ENCODE data around the gene MORC3. TPM values are rescaled to one million over a fixed set of nuclear protein-coding genes. Genes with fewer than 3 reads are reported as not detected.

The MORC3 gene
- total and polyA plus RNA-seq, 2 of the 4 experiments (the other 2 are of a cell fraction) = 14.0 to 23.5 TPM

GRCh38 chr21:36288651-36289243, 31.2 kb upstream of the MORC3 start:
- 31% methylated on average over 2 of the region's 8 CpGs; no CpG with 5 or more reads in 1 of the 2 experiments for WGBS, 2 experiments (ENCODE audit: extremely low coverage in 2 of 2, insufficient read length in 1 of 2)
- Histone ChIP-seq H2BK5ac (ENCODE audit: low read depth, low read length, poor library complexity, severe bottlenecking) (peak overlapping the region; percentile 79), H3K9me1 (ENCODE audit: insufficient read depth, low read length) (no peaks in the 10 kb centered on the region; the same call in 1 of the 2 replicates), H3K18ac (ENCODE audit: low read depth, low read length) (peak overlapping the region; percentile 66; the same call in 1 of the 2 replicates), H3K36me3 (ENCODE audit: control insufficient read depth, insufficient read depth, low read length) (peaks cover 5% of the 10 kb centered on the region), H3K9ac (ENCODE audit: low read depth, low read length) (no peak overlapping the region), H4K91ac (ENCODE audit: insufficient read depth, low read depth, low read length) (no peak overlapping the region), H2AK9ac (replicated peaks; ENCODE audit: low read depth, low read length, poor library complexity) (no peak overlapping the region), H3K4me1 (ENCODE audit: control insufficient read depth, insufficient read depth, low read length) (peaks cover 3% of the 10 kb centered on the region), H2BK20ac (ENCODE audit: low read depth, low read length) (no peak overlapping the region), H2AK5ac (ENCODE audit: low read depth, low read length) (no peak overlapping the region), H3K79me1 (ENCODE audit: low read depth in 1 of 2, low read length in 2 of 2) (no peaks in the 10 kb centered on the region), H3K4ac (ENCODE audit: low read depth, low read length) (no peak overlapping the region), H3K27ac (ENCODE audit: insufficient read depth, low read length) (peak overlapping the region; percentile 64; the same call in 1 of the 2 replicates), H2BK120ac (ENCODE audit: low read depth, low read length) (0 out of 2 replicates have a peak overlapping the region, but pooled peaks have one; percentile 18), H3K23ac (ENCODE audit: low read depth, low read length) (no peak overlapping the region), H3K9me3 (ENCODE audit: control insufficient read depth, insufficient read depth, low read length) (peaks cover 6% of the 10 kb centered on the region), H4K5ac (ENCODE audit: low read depth, low read length) (no peak overlapping the region), H3K4me3 (ENCODE audit: insufficient read depth, low read depth, low read length) (peak overlapping the region; percentile 18; the same call in 1 of the 2 replicates), H2BK15ac (ENCODE audit: low read depth, low read length) (no peak overlapping the region), H3K4me2 (ENCODE audit: low read depth, low read length) (peak overlapping the region; percentile 96), H3K27me3 (ENCODE audit: control insufficient read depth, insufficient read depth, low read length) (no peaks in the 10 kb centered on the region), H3K56ac (ENCODE audit: extremely low read depth, insufficient read depth, low read length) (no peak overlapping the region; the same call in 1 of the 2 replicates), H4K20me1 (ENCODE audit: insufficient read depth, low read length) (no peaks in the 10 kb centered on the region; the same call in 1 of the 2 replicates), H3K14ac (replicated peaks; ENCODE audit: low read depth, low read length) (no peak overlapping the region), H4K8ac (ENCODE audit: low read depth in 2 of 2, low read length in 2 of 2) (no peak overlapping the region; a peak in 1 of 4 replicates), H2AFZ (replicated peaks; ENCODE audit: low read length, poor library complexity) (no peak overlapping the region)
- ChIA-PET POLR2A (ENCODE audit: unreplicated experiment) (interaction anchor here (0.5 kb wide), 1 partner anchor 31 kb away, joined by 8 read pairs; the partner anchor contains the start of gene MORC3), CTCF (interaction anchor here (0.6 kb wide), 1 partner anchor 17 kb away, joined by 3 read pairs; no protein-coding TSS in a partner anchor)
- DNase-seq (peak; percentile 51), ATAC-seq (ENCODE audit: low read depth) (peak; percentile 6; the same call in 1 of the 2 replicates)
- intact Hi-C loops (cut with micrococcal nuclease) = loop anchor here (2.0 kb wide), 1 partner anchor 32 kb away; the partner anchor contains the start of gene MORC3
- in situ Hi-C loops (cut with MboI; ENCODE audit: low sequenced_read_pairs) = no loop called here
- no peak for TF ChIP-seq POLR2A (IDR thresholded peaks at IDR 0.05; ENCODE audit: low read depth, low read length)
- no peak for TF ChIP-seq MAFK (IDR thresholded peaks at IDR 0.05; ENCODE audit: low read depth, low read length)
- no peak for TF ChIP-seq MXI1 (IDR thresholded peaks at IDR 0.05; ENCODE audit: borderline replicate concordance, low read depth, low read length)
- no peak for TF ChIP-seq NFE2L2 (IDR thresholded peaks at IDR 0.05; ENCODE audit: low read depth, low read length)
- no peak for TF ChIP-seq CTCF (conservative IDR thresholded peaks at IDR 0.05; ENCODE audit: low read depth, low read length)
- TF ChIP-seq, protein P1, sequence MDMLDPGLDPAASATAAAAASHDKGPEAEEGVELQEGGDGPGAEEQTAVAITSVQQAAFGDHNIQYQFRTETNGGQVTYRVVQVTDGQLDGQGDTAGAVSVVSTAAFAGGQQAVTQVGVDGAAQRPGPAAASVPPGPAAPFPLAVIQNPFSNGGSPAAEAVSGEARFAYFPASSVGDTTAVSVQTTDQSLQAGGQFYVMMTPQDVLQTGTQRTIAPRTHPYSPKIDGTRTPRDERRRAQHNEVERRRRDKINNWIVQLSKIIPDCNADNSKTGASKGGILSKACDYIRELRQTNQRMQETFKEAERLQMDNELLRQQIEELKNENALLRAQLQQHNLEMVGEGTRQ (IDR thresholded peaks at IDR 0.05; ENCODE audit: low read depth, low read length) = no peak
- no peak for TF ChIP-seq RAD21 (IDR thresholded peaks at IDR 0.05; ENCODE audit: low read length)
- no peak for TF ChIP-seq ELK1 (IDR thresholded peaks at IDR 0.05; ENCODE audit: borderline replicate concordance, low read depth, low read length)
- TF ChIP-seq CEBPB (IDR thresholded peaks at IDR 0.05; ENCODE audit: low read depth, low read length) = no peak
- no peak for TF ChIP-seq RCOR1 (IDR thresholded peaks at IDR 0.05; ENCODE audit: insufficient replicate concordance, low read length)
- BruUV-seq (replicated peaks) = no TSS peak
- dilution Hi-C loops (cut with HindIII; ENCODE audit: low sequenced_read_pairs, unreplicated experiment) = no loop called here

All from IMR-90 (cell line).